CD4-positive, alpha-beta T cell treated with Interleukin-4 for 1 hour (primary cell): ENCODE results near the gene TUBB2B.

Experiments
- DNase-seq, 2 donors: peaks; one replicate each; pipeline ENCODE4 v3.0.0-alpha.2; 2020 to 2022

The TUBB2B gene

GRCh38 chr6:3227363-3228045 is at the start of gene TUBB2B:
Gene TUBB2B, minus strand, starts transcription at chr6:3227653. Its CDS starts 110 bp downstream, at chr6:3227543.
- no peak for DNase-seq

- no peak for DNase-seq
Observed at GRCh38 chr6:3277251-3277650, 49.8 kb upstream of the TUBB2B start.

- no peak for DNase-seq
Observed at GRCh38 chr6:3276174-3277167, 49.0 kb upstream of the TUBB2B start.

- DNase-seq = no peak
Observed at GRCh38 chr6:3273707-3274521, 46.5 kb upstream of the TUBB2B start.

- DNase-seq = no peak
Observed at GRCh38 chr6:3272911-3273547, 45.6 kb upstream of the TUBB2B start.

GRCh38 chr6:3271756-3272155 is 44.3 kb upstream of the TUBB2B start:
- no peak for DNase-seq

- no peak for DNase-seq
Observed at GRCh38 chr6:3270258-3270657, 42.8 kb upstream of the TUBB2B start.

- DNase-seq = no peak
Observed at GRCh38 chr6:3269281-3269975, 42.0 kb upstream of the TUBB2B start.

- DNase-seq = no peak
Observed at GRCh38 chr6:3268680-3269079, 41.2 kb upstream of the TUBB2B start.

GRCh38 chr6:3267162-3267561 is 39.7 kb upstream of the TUBB2B start:
- no peak for DNase-seq

- no peak for DNase-seq
Observed at GRCh38 chr6:3266170-3266569, 38.7 kb upstream of the TUBB2B start.

GRCh38 chr6:3265671-3266070 is 38.2 kb upstream of the TUBB2B start:
- no peak for DNase-seq

- DNase-seq = no peak
Observed at GRCh38 chr6:3264356-3264755, 36.9 kb upstream of the TUBB2B start.

GRCh38 chr6:3263096-3263495 is 35.6 kb upstream of the TUBB2B start:
- DNase-seq = no peak

GRCh38 chr6:3261921-3262320 is 34.5 kb upstream of the TUBB2B start:
- DNase-seq = no peak

GRCh38 chr6:3261518-3261820 is 34.0 kb upstream of the TUBB2B start:
- DNase-seq = no peak

- DNase-seq = no peak
Observed at GRCh38 chr6:3260772-3261517, 33.5 kb upstream of the TUBB2B start.

- DNase-seq = no peak
Observed at GRCh38 chr6:3260296-3260695, 32.8 kb upstream of the TUBB2B start.

GRCh38 chr6:3259491-3259958 is 32.1 kb upstream of the TUBB2B start:
- peak in 1 of 2 donors; percentile 27 for DNase-seq

GRCh38 chr6:3258720-3259490 is 31.5 kb upstream of the TUBB2B start, which contains the start of gene PSMG4:
Gene PSMG4, plus strand, starts transcription at chr6:3258947. Its CDS starts 76 bp downstream, at chr6:3259023.
- peak; percentile 90 to 93 for DNase-seq
